NCI-H82 treated with DMSO at 0.1 percent for 48 hours (cell line): Measurements from ENCODE around the gene INTS2.
"Not testable (repeated sequence)": the region's sequence is repeated elsewhere in the genome, so short reads cannot be mapped to it uniquely, and the experiment has no call there.

ENCODE experiments used
- DNase-seq: peaks from one replicate; lab custom pipeline; 2025; ENCODE audit not compliant: unreplicated experiment; lab: John Stamatoyannopoulos, UW

The INTS2 gene

DNA sequence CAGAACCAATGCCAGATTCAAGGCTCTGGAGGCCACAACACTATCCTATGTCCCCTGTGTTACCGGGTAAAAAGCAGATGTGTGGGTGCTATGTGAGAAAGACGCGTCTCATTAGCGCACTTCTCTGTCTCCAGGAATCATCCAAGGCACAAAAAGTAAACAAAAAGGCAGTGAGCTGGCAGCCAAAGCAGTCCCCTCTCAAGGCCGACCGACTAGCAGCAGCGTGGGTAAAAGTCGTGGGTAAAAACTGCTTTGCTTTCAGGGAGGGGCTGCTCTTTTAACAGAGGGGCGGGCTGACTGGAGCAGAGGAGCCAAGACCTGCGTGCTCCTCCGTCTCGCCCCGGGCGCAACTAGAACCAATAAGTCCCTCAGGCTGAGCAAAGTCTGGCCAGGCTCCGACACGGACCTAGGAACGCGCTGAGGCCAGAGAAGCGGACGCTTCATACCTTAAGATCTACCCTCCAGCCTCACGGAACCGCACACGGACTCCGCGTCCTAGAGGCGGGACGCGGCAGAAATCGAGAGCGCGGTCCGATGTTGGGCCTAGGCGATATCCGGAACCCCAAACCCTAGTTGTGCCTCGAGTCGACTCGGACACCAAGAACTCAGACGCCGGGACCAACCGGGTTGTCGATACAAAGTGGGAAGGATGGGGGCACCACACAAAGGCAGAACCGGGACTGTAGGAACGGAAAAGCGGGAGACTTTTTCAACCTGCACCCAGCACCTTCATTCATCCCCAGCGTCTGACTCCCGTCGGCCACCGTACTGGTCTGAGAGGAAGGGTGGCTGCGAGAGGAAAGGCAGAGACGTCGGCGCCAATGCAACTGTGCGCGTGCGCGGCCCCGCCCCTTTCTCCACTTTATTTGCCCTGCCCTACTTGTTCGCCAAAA lies at the start of gene INTS2:
INTS2 (minus strand) TSS at position 775 of the 893 bp plus-strand sequence. CDS start 1,338 bp downstream, outside the sequence.
- DNase-seq: peak; percentile 93

GRCh38 chr17:61974115-61974514 lies 46.3 kb upstream of the INTS2 start:
- no peak for DNase-seq

DNA sequence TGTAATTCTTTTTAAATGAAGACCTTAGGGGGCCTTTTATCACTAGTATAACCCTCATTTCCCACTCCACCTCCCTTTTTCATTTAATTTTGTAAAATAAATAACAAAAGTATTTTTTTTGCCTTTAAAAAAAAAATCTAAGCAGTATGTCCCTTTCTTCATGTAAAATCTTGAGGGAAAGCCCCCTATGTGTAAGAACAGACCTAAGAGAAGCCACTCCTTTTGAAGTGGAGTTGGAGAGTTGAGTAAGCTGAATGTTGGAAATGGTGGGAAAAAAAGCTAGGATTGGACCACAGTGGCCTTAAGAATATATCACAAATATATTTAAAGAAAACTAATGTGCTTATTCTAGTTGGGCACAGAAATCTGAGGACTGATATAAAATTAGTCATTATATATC lies 44.5 kb upstream of the INTS2 start:
- no peak for DNase-seq

GRCh38 chr17:61970030-61970429 lies 42.2 kb upstream of the INTS2 start:
- DNase-seq: no peak

DNA sequence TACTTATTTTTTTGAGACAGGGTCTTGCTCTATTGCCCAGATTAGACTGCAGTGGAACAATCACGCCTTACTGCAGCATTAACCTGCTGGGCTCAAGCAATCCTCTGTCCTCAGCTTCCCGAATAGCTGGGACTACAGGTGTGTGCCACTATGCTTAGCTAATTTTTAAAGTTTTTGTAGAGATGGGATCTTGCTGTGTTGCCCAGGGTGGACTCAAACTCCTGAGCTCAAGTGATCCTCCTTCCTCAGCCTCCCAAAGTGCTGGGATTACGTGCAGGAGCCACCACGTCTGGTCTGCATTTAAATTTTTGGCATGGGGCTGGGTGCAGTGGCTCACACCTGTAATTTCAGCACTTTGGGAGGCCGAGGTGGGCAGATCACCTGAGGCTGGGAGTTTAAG lies 41.0 kb upstream of the INTS2 start:
- no peak for DNase-seq

- no peak for DNase-seq
Measured at GRCh38 chr17:61967729-61968128, 39.9 kb upstream of the INTS2 start.

GRCh38 chr17:61966191-61966590 lies 38.4 kb upstream of the INTS2 start:
- no peak for DNase-seq

DNA sequence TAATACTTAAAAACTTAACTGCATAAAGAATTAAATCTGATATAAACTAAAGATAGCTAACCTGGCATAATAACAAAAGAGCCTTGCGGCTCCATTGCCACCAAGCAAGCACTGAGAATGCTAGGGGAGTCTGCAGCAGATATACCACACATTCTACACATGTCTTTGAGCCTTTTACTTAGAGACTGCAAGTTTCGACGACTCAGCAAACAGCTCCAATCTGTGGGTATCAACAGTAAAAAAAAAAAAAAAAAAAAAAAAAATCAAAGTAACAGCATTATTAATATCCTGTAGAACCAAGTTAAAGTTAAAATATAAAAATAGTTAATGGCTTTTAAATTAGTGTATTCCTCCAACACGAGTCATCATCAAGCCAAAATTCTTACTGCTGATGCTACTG lies 27.8 kb upstream of the INTS2 start:
- no peak for DNase-seq

- no peak for DNase-seq
Measured at GRCh38 chr17:61947367-61948078, 19.7 kb upstream of the INTS2 start.

DNA sequence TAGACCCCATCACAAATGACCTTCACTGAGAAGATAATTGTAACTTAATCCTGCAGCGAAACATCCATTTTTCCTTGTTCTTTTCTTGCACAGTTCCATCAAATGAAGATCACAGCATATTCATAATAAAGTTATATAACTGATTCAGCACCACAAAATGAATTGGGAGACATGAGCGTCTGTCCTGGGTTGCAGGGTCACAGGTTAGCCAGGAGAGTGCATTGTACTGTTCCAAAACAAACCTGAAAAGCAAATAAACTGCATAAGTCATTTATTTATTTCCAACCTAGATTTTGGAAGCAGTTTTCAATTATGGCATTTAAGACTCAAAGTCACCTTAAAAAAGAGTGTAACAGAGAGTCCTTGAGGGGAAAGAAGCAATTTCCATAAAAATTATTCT lies 18.6 kb upstream of the INTS2 start:
- DNase-seq: no peak

- no peak for DNase-seq
Measured at GRCh38 chr17:61943117-61943516, 15.3 kb upstream of the INTS2 start.

DNA sequence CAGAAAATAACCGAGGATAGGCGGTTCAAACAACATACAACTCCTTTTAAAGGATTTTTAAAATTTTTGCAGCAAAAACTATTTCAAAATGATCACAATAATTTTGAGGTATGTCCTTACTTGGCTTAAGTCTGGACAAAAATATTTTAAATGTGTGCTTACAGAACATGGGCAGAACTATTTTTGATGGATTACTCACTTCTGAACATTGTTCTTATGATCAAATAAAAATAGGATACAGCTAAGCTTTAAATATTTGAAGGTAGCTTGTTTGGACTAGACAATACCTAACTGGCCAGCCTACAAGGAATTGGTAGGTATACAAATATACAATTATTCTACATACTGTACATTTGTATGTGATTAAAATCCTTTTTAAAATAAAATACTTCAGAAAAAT lies 14.3 kb upstream of the INTS2 start:
- DNase-seq: no peak

GRCh38 chr17:61928101-61928436 lies 287 bp upstream of the INTS2 start:
- no peak for DNase-seq

DNA sequence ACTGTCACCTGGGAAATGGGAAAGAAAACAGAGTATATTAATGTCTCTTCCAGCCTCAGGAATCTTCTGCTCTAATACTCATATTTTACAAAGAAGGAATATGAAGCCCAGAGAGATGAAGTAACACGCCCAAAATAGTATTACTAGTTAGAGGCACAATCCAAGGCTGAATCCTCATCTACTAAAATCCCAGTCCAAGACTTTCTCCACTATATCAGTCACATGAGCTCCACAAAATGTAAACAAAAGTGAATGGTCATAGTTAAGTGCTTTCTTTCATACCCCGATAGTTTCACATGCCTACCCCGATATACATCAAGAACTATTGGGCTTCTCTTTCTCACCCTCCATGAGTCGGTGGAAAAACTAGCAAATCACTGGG lies 965 bp downstream of the INTS2 start:
- DNase-seq: no peak

DNA sequence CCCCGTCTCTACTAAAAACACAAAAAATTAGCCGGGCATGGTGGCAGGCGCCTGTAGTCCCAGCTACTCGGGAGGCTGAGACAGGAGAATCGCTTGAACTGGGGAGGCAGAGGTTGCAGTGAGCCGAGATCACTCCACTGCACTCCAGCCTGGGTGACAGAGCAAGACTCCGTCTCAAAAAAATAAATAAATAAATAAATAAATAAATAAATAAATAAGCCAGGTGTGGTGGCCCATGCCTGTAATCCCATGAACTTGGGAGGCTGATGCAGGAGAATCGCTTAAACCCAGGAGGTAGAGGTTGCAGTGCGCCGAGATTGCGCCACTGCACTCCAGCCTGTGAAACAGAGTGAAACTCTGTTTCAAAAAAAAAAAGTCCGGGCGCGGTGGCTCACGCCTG lies 12.6 kb downstream of the INTS2 start:
- DNase-seq: not testable (repeated sequence)

DNA sequence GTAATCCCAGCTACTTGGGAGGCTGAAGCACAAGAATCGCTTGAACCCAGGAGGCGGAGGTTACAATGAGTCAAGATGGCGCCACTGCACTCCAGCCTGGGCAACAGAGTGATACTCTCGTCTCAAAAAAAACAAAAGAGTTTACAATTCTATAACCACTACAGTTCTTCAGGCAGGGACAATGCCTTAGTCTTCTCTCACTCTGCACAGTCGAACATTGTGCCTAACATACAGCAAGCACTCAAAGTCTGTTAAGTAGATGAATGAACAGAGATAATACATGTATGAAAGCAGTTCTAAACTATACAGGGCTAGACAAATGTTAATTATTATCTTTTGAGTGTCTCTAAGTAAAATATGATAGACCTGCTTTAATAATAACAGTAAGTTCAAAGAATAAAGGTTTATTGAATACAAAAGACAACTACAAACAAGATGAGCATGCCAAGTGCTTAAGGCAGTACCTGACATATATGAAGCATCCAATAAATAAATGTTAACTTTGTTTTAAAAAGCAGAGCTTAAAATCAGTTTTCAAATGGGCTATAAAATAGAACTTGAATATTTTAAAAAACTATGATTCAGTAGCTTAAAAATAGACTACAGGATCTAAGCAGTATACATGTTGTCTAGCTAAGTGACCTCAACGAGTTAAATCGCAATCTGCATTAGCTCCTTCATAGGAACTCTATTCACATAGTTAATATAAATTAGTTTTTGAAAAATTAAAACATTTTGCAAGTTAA lies 19.3 kb downstream of the INTS2 start:
- no peak for DNase-seq

DNA sequence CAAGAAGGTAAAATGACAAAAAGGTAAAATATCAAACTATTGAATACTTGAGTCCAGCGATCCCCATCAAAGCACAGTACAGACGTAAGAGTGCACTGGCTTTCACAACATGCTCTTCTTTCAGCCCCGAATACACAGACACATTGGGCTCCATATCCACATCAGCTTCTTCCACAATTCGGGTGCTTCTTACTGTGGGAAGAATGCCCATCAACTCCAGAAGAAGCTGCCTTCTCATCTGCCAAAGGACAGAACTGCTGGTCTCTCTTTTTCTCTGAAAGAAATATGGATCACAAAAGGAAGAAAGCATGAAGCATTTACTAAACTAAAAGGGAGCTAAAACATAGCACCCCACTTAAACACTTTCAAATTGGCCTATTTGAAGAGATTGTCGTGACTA lies 20.4 kb downstream of the INTS2 start:
- no peak for DNase-seq

DNA sequence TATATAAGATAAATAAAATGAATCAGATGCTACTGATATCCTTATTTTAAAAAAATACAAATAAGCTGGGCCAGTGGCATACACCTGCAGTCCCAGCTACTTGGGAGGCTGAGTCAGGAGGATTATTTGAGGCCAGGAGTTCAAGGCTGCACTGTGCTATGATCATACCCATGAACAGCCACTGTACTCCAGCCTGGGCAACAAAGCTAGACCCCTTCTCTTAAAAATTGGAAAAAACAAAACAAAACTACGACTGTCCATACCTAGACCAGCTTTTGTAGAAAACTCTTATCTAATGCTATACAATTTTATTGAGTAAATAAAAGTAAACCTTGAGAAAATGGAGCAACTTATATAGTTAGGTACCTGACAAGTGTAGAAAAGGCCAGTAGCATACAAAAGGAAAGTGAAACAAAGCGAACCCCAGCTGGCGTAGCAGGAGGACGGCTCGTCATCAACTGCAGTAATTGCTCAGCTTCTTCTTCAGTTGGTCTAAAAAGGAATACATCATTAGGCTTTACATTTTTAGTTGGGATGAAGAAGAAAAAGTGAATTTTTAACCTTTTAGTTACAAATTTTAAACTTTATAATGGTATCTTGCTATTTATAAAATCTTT lies 23.6 kb downstream of the INTS2 start:
- DNase-seq: no peak

- no peak for DNase-seq
Measured at GRCh38 chr17:61903251-61903650, 24.5 kb downstream of the INTS2 start.

DNA sequence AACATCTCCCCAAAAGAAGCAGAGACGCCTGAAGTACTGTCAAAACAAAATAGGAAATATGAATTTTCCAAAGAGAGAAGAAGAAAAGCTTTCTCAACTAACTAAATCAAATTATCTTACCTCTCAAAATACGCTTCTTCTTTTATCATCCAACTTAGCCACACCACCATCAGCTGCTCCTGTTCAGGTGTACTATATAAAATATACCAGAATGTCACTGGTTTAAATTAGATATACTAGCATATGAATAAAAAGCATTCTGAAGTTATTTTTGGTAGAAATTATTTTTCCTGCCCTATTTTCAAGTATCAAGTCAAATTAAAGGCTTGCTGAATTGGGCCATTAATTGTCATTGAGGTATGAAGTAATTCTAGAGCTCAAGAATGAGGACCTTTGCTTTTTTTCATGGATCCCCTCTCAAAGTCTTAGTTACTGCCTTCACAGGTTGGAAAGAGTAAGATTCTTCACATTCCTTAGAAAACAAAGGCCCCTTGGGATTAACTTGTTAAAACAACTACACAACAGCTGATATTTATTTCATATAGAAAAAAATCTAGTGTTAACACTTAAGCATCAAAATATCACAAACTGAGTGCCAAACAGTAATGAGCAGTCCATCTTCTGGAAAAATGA lies 30.1 kb downstream of the INTS2 start:
- no peak for DNase-seq

GRCh38 chr17:61895391-61895790 lies 32.4 kb downstream of the INTS2 start:
- no peak for DNase-seq
